K562 (cell line): ENCODE results near the gene DNAJB1. TPM values are rescaled to one million over a fixed set of nuclear protein-coding genes. Genes with fewer than 3 reads are reported as not detected.
A peak's percentile ranks its signal among the peaks of the same experiment; 100 is the strongest.

Experiments used
- ATAC-seq: fragments of 200-7000 bp; cut with Tn5 transposase; 3 replicates; pipeline ENCODE4 v1.9.1; 2020; ENCODE audit warnings: moderate library complexity
- BruUV-seq: library from RNA; stranded (reverse); fragments of 400-500 nt; replicated peaks from 2 replicates; lab custom pipeline; 2021; lab: Mats Ljungman, UMichigan
- CTCF ChIA-PET: fragments of 300-600 bp; formaldehyde crosslinking; extraction: SDS; loops from one replicate; lab custom pipeline; 2021; ENCODE audit warnings: low intra/inter-chr PET ratio; lab: Yijun Ruan, JAX
- POLR2A ChIA-PET: fragments of 300-600, 350-650 bp; sonication (Branson Sonifier 250); formaldehyde crosslinking; extraction: SDS; loops from one replicate; lab custom pipeline; 2021; ENCODE audit warnings: antibody characterized with exemption, inconsistent platforms; lab: Yijun Ruan, JAX
- DNase-seq, 4 experiments: peaks; one replicate each; pipeline versions ENCODE4 v3.0.0 to v3.0.0-alpha.2; 2011 to 2018; ENCODE audit warnings: low spot score in 3 of 4, mixed read lengths in 3 of 4; ENCODE audit errors: extremely low read depth in 1 of 4
- FAIRE-seq: peaks from 2 replicates; lab custom pipeline; 2011; peaks lifted over from hg19 to GRCh38; lab: Jason Lieb, UNC
- H2AFZ ChIP-seq: 2 replicates; pipeline ENCODE4 v1.6.0; 2011; ENCODE audit warnings: low read depth, low read length, control low read depth, inconsistent platforms
- H3K27ac ChIP-seq: fragments of 200-600 bp; 3 replicates; pipeline ENCODE4 v1.8.0; 2011; ENCODE audit warnings: low read depth, mild to moderate bottlenecking, control low read depth, inconsistent platforms, low read length, moderate library complexity, mixed read lengths; ENCODE audit errors: extremely low read depth
- H3K27me3 ChIP-seq, 2 experiments: fragments of 300-600 bp in 1 of 2; 2 replicates in 1 of 2; 3 replicates in 1 of 2; pipeline versions ENCODE4 v1.6.0 to v1.8.0; 2011; ENCODE audit warnings: inconsistent platforms in 2 of 2, low read length in 2 of 2, mild to moderate bottlenecking in 1 of 2, mixed read lengths in 1 of 2, moderate library complexity in 1 of 2; ENCODE audit not compliant: control insufficient read depth in 2 of 2, insufficient read depth in 2 of 2
- H3K36me3 ChIP-seq: fragments of 300-600 bp; 3 replicates; pipeline ENCODE4 v1.8.0; 2011; ENCODE audit warnings: mild to moderate bottlenecking, low read length, inconsistent platforms; ENCODE audit not compliant: control insufficient read depth, insufficient read depth
- H3K4me1 ChIP-seq, 2 experiments: fragments of 200-600 bp in 1 of 2; replicated peaks in 1 of 2; 2 replicates in 1 of 2; 3 replicates in 1 of 2; pipeline versions ENCODE4 v1.5.1 to v1.8.0; 2011; ENCODE audit warnings: inconsistent platforms in 2 of 2, low read length in 2 of 2, mild to moderate bottlenecking in 1 of 2, mixed read lengths in 1 of 2, moderate library complexity in 1 of 2; ENCODE audit not compliant: control insufficient read depth in 2 of 2, insufficient read depth in 2 of 2
- H3K4me2 ChIP-seq: 2 replicates; pipeline ENCODE4 v1.6.1; 2011; ENCODE audit warnings: low read length, control low read depth, inconsistent platforms, mixed read lengths; ENCODE audit not compliant: insufficient read depth
- H3K4me3 ChIP-seq: fragments of 200-600 bp; sonication (generic), shearing (Covaris generic); 2 replicates; pipeline ENCODE4 v1.5.1; 2016; ENCODE audit warnings: control low read depth, inconsistent platforms
- H3K79me2 ChIP-seq: fragments of 200-600 bp; 3 replicates; pipeline ENCODE4 v1.8.0; 2011; ENCODE audit warnings: low read length, inconsistent platforms; ENCODE audit not compliant: control insufficient read depth, insufficient read depth
- H3K9ac ChIP-seq, 2 experiments: 2 replicates each; pipeline versions ENCODE4 v1.6.0 to v1.6.1; 2011; ENCODE audit warnings: low read depth in 2 of 2, low read length in 2 of 2, control low read depth in 1 of 2, inconsistent platforms in 1 of 2, mild to moderate bottlenecking in 1 of 2, mixed read lengths in 1 of 2; ENCODE audit not compliant: insufficient read depth in 1 of 2
- H3K9me1 ChIP-seq: one replicate; pipeline ENCODE4 v1.6.0; 2011; ENCODE audit warnings: inconsistent platforms, mild to moderate bottlenecking, low read length, moderate library complexity; ENCODE audit not compliant: control insufficient read depth, insufficient read depth
- H3K9me3 ChIP-seq: replicated peaks from 2 replicates; pipeline ENCODE4 v1.5.1; 2011; ENCODE audit warnings: low read depth, low read length, inconsistent platforms; ENCODE audit not compliant: control insufficient read depth, insufficient read depth
- H4K20me1 ChIP-seq: replicated peaks from 2 replicates; pipeline ENCODE4 v1.6.1; 2011; ENCODE audit warnings: low read length, inconsistent platforms, mixed read lengths; ENCODE audit not compliant: control insufficient read depth, insufficient read depth
- ARID1B ChIP-seq: fragments of 450-650 bp; IDR thresholded peaks from 2 replicates; pipeline ENCODE4 v1.6.1; 2016; ENCODE audit warnings: antibody characterized with exemption, mild to moderate bottlenecking, inconsistent platforms
- EWSR1 ChIP-seq: fragments of 450-650 bp; IDR thresholded peaks from 2 replicates; pipeline ENCODE4 v1.6.1; 2018; ENCODE audit warnings: borderline replicate concordance, mild to moderate bottlenecking, low read depth, moderate library complexity; ENCODE audit not compliant: partially characterized antibody
- NKRF ChIP-seq: fragments of 450-650 bp; IDR thresholded peaks from 2 replicates; pipeline ENCODE4 v1.6.1; 2016; ENCODE audit warnings: borderline replicate concordance
- ZNF518B ChIP-seq: fragments of 250-450 bp; sonication (Bioruptor Pico); IDR thresholded peaks from 2 replicates; pipeline ENCODE4 v1.5.0; 2021; ENCODE audit warnings: mild to moderate bottlenecking, moderate library complexity
- WGBS: fragments of 100-300 bp; shearing (Covaris generic); methylation state at CpG from one replicate; pipeline ENCODE4 v1.1.6; 2016; ENCODE audit warnings: low coverage, mixed read lengths; ENCODE audit not compliant: insufficient coverage; ENCODE audit errors: missing lambda C conversion rate; 5-methylcytosine and 5-hydroxymethylcytosine counted together
- in situ Hi-C: fragments of 300-500 bp; cut with MboI; formaldehyde crosslinking; loops from 4 replicates; pipeline ENCODE4 v1.15.0; 2018; ENCODE audit warnings: inconsistent platforms, mixed read lengths
- intact Hi-C: fragments of 100-400 bp; cut with micrococcal nuclease; formaldehyde crosslinking; loops from 2 replicates; pipeline ENCODE4 v1.14.2; 2022
- polyA plus RNA-seq, 8 experiments: library from polyadenylated mRNA; depleted of rRNA in 4 of 8; stranded (reverse) in 5 of 8; unstranded in 3 of 8; fragments of >200 nt; fragmentation: Nextera tagmentation in 2 of 8; fragmentation: Illumina TruSeq in 1 of 8; extraction: Ambion mirVana in 2 of 8; extraction: Trizol in 1 of 8; gene quantifications; 2 replicates each; pipeline versions ENCODE4 v1.2.1 to v1.2.3, GENCODE V29; 2011 to 2014; ENCODE audit warnings: inconsistent platforms in 1 of 8, missing spikeins in 1 of 8
- total RNA-seq, 7 experiments: library from RNA; depleted of rRNA in 6 of 7; stranded (reverse); fragments of >200 nt in 6 of 7; fragmentation: Illumina TruSeq in 2 of 7; extraction: Trizol in 2 of 7; gene quantifications; 2 replicates each; pipeline versions ENCODE4 v1.2.1 to v1.2.3, GENCODE V29; 2011 to 2021; ENCODE audit warnings: low replicate concordance in 1 of 7
- TF ChIP-seq, protein P1 (sequence below): fragments of 150-350 bp; IDR thresholded peaks from 2 replicates; pipeline ENCODE4 v1.6.1; 2014; ENCODE audit warnings: low read depth, mild to moderate bottlenecking, low read length, borderline replicate concordance
- TF ChIP-seq, protein P2 (sequence below): fragments of 250-450 bp; sonication (Bioruptor Pico); IDR thresholded peaks from 2 replicates; pipeline ENCODE4 v1.4.0; 2020; ENCODE audit warnings: mild to moderate bottlenecking, moderate library complexity

The DNAJB1 gene
- total and polyA plus RNA-seq, 9 of the 15 experiments (the other 6 are each of a cell fraction or from before 2014, with no cell fraction given) = 13.2 to 113 (median 62.1) TPM

- BruUV-seq = no TSS peak
- Histone ChIP-seq H3K9me1 (no peaks in the 10 kb centered on the region), H3K9ac (peak within 1 kb of the TSS; percentile 3 to 87; a peak in 3 of 4 replicates), H3K79me2 (no peaks in the 10 kb centered on the region), H2AFZ (peak within 1 kb of the TSS; percentile 78), H3K4me3 (peak within 1 kb of the TSS; percentile 26; the same call in 1 of the 2 replicates), H3K4me1 (peaks cover 12 to 78% of the 10 kb centered on the region in 2 experiments), H3K4me2 (peak within 1 kb of the TSS; percentile 67), H3K9me3 (no peaks in the 10 kb centered on the region), H4K20me1 (no peaks in the 10 kb centered on the region), H3K27me3 (no peaks in the 10 kb centered on the region), H3K36me3 (peaks cover 25% of the 10 kb centered on the region; the same call in 1 of the 3 replicates), H3K27ac (no peak within 1 kb of the TSS; the same call in 2 of the 3 replicates)
- ChIA-PET POLR2A (interaction anchor here (0.6 kb wide), 1 partner anchor 141 kb away, joined by 3 read pairs; no protein-coding TSS in a partner anchor), CTCF (no interaction called here)
- ATAC-seq (peak; percentile 83), FAIRE-seq (peak; percentile 80), DNase-seq (peak; percentile 67 to 85 (median 80))
- 10% methylated on average over 19 of the region's 33 CpGs for WGBS
- in situ Hi-C loops (loop anchor here (5.0 kb wide), 1 partner anchor 278 kb away; no protein-coding TSS in a partner anchor), intact Hi-C loops (no loop called here)
- TF ChIP-seq ARID1B (no peak), NKRF (no peak), ZNF518B (CRISPR knock-in tag) (no peak), EWSR1 (no peak)
- TF ChIP-seq, protein P1, sequence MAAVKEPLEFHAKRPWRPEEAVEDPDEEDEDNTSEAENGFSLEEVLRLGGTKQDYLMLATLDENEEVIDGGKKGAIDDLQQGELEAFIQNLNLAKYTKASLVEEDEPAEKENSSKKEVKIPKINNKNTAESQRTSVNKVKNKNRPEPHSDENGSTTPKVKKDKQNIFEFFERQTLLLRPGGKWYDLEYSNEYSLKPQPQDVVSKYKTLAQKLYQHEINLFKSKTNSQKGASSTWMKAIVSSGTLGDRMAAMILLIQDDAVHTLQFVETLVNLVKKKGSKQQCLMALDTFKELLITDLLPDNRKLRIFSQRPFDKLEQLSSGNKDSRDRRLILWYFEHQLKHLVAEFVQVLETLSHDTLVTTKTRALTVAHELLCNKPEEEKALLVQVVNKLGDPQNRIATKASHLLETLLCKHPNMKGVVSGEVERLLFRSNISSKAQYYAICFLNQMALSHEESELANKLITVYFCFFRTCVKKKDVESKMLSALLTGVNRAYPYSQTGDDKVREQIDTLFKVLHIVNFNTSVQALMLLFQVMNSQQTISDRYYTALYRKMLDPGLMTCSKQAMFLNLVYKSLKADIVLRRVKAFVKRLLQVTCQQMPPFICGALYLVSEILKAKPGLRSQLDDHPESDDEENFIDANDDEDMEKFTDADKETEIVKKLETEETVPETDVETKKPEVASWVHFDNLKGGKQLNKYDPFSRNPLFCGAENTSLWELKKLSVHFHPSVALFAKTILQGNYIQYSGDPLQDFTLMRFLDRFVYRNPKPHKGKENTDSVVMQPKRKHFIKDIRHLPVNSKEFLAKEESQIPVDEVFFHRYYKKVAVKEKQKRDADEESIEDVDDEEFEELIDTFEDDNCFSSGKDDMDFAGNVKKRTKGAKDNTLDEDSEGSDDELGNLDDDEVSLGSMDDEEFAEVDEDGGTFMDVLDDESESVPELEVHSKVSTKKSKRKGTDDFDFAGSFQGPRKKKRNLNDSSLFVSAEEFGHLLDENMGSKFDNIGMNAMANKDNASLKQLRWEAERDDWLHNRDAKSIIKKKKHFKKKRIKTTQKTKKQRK = no peak
- TF ChIP-seq, protein P2, sequence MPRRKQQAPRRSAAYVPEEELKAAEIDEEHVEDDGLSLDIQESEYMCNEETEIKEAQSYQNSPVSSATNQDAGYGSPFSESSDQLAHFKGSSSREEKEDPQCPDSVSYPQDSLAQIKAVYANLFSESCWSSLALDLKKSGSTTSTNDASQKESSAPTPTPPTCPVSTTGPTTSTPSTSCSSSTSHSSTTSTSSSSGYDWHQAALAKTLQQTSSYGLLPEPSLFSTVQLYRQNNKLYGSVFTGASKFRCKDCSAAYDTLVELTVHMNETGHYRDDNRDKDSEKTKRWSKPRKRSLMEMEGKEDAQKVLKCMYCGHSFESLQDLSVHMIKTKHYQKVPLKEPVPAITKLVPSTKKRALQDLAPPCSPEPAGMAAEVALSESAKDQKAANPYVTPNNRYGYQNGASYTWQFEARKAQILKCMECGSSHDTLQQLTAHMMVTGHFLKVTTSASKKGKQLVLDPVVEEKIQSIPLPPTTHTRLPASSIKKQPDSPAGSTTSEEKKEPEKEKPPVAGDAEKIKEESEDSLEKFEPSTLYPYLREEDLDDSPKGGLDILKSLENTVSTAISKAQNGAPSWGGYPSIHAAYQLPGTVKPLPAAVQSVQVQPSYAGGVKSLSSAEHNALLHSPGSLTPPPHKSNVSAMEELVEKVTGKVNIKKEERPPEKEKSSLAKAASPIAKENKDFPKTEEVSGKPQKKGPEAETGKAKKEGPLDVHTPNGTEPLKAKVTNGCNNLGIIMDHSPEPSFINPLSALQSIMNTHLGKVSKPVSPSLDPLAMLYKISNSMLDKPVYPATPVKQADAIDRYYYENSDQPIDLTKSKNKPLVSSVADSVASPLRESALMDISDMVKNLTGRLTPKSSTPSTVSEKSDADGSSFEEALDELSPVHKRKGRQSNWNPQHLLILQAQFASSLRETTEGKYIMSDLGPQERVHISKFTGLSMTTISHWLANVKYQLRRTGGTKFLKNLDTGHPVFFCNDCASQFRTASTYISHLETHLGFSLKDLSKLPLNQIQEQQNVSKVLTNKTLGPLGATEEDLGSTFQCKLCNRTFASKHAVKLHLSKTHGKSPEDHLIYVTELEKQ (CRISPR knock-in tag) = no peak
Observed at GRCh38 chr19:14475251-14476073, 42.7 kb downstream of the DNAJB1 start, which contains the start of gene PTGER1. TSS of gene PTGER1 (minus strand) at chr19:14475354. CDS start at chr19:14474320, 1,034 bp downstream.
